Endothelial cell of umbilical vein (primary cell): ENCODE measurements around the gene KIF20B. TPM values are rescaled to one million over a fixed set of nuclear protein-coding genes. Genes with fewer than 3 reads are reported as not detected.

ENCODE experiments used
- BruUV-seq: library from RNA; stranded (reverse); fragments of 400-500 nt; replicated peaks from 2 replicates; lab custom pipeline; 2021; lab: Mats Ljungman, UMichigan
- CTCF ChIA-PET: fragments of 300-600, 350-600 bp; sonication (Branson Sonifier 250); formaldehyde crosslinking; loops from one replicate; lab custom pipeline; 2021; ENCODE audit warnings: antibody characterized with exemption, inconsistent platforms; lab: Charles Lee
- POLR2A ChIA-PET: fragments of 300-600, 350-600 bp; sonication (Branson Sonifier 250); formaldehyde crosslinking; loops from one replicate; lab custom pipeline; 2021; ENCODE audit warnings: antibody characterized with exemption, inconsistent platforms; lab: Charles Lee
- DNase-seq: peaks from one replicate; pipeline ENCODE4 v3.0.0-alpha.2; 2011; ENCODE audit warnings: low read depth, low spot score
- FAIRE-seq: peaks from 2 replicates; lab custom pipeline; 2011; peaks lifted over from hg19 to GRCh38; lab: Jason Lieb, UNC
- H2AFZ ChIP-seq: 2 replicates; pipeline ENCODE4 v1.6.0; 2012; ENCODE audit warnings: low read depth, low read length, control low read depth, inconsistent platforms
- H3K27ac ChIP-seq: 2 replicates; pipeline ENCODE4 v1.5.1; 2011; ENCODE audit warnings: low read depth, mild to moderate bottlenecking, control low read depth, low read length, moderate library complexity; ENCODE audit not compliant: insufficient read depth
- H3K27me3 ChIP-seq, 2 experiments: 2 replicates each; pipeline versions ENCODE4 v1.6.0 to v1.6.1; 2011; ENCODE audit warnings: low read length in 2 of 2, mixed read lengths in 1 of 2; ENCODE audit not compliant: control insufficient read depth in 2 of 2, insufficient read depth in 2 of 2
- H3K36me3 ChIP-seq, 2 experiments: 2 replicates in 1 of 2; 3 replicates in 1 of 2; pipeline ENCODE4 v1.5.1; 2011; ENCODE audit warnings: low read length in 2 of 2, mild to moderate bottlenecking in 1 of 2, moderate library complexity in 1 of 2; ENCODE audit not compliant: control insufficient read depth in 2 of 2, insufficient read depth in 2 of 2; ENCODE audit errors: extremely low read depth in 1 of 2
- H3K4me1 ChIP-seq: 3 replicates; pipeline ENCODE4 v1.5.1; 2011; ENCODE audit warnings: mild to moderate bottlenecking, low read length; ENCODE audit not compliant: control insufficient read depth, insufficient read depth; ENCODE audit errors: extremely low read depth
- H3K4me2 ChIP-seq: 2 replicates; pipeline ENCODE4 v1.6.1; 2011; ENCODE audit warnings: low read length, control low read depth, mixed read lengths; ENCODE audit not compliant: insufficient read depth
- H3K4me3 ChIP-seq, 3 experiments: fragments of 200-600 bp in 1 of 3; sonication (generic), shearing (Covaris generic) in 1 of 3; replicated peaks in 1 of 3; 2 replicates each; pipeline ENCODE4 v1.5.1; 2011 to 2016; ENCODE audit warnings: control low read depth in 3 of 3, low read length in 3 of 3, mild to moderate bottlenecking in 2 of 3, inconsistent platforms in 1 of 3, low read depth in 1 of 3, moderate library complexity in 1 of 3; ENCODE audit not compliant: insufficient read depth in 1 of 3
- H3K79me2 ChIP-seq: 2 replicates; pipeline ENCODE4 v1.6.0; 2012; ENCODE audit warnings: low read length, inconsistent platforms; ENCODE audit not compliant: control insufficient read depth, insufficient read depth
- H3K9ac ChIP-seq: replicated peaks from 2 replicates; pipeline ENCODE3; 2011; ENCODE audit warnings: low read length, control low read depth; ENCODE audit not compliant: insufficient read depth; ENCODE audit errors: extremely low read depth
- H3K9me1 ChIP-seq: replicated peaks from 3 replicates; pipeline ENCODE4 v1.6.0; 2011; ENCODE audit warnings: mild to moderate bottlenecking, low read length; ENCODE audit not compliant: control insufficient read depth, insufficient read depth; ENCODE audit errors: extremely low read depth
- H3K9me3 ChIP-seq: replicated peaks from 2 replicates; pipeline ENCODE4 v1.5.1; 2012; ENCODE audit warnings: low read length, inconsistent platforms; ENCODE audit not compliant: control insufficient read depth, insufficient read depth
- H4K20me1 ChIP-seq: replicated peaks from 2 replicates; pipeline ENCODE3; 2011; ENCODE audit warnings: mild to moderate bottlenecking, low read length; ENCODE audit not compliant: control insufficient read depth, insufficient read depth; ENCODE audit errors: extremely low read depth
- CTCF ChIP-seq, 2 donors: IDR thresholded peaks; 1 replicate in 1 of 2; 2 replicates in 1 of 2; pipeline ENCODE4 v1.5.1; 2011; ENCODE audit warnings: low read length in 2 of 2, mild to moderate bottlenecking in 2 of 2, moderate library complexity in 2 of 2, control low read depth in 1 of 2, inconsistent platforms in 1 of 2, low read depth in 1 of 2; ENCODE audit not compliant: insufficient read depth in 1 of 2; ENCODE audit errors: extremely low read depth in 1 of 2
- EZH2 ChIP-seq: IDR thresholded peaks from 2 replicates; pipeline ENCODE4 v1.6.1; 2012; ENCODE audit warnings: borderline replicate concordance, low read depth, mild to moderate bottlenecking, moderate library complexity, low read length, inconsistent platforms; ENCODE audit not compliant: severe bottlenecking
- FOS ChIP-seq: IDR thresholded peaks from 2 replicates; pipeline ENCODE4 v1.6.1; 2011; ENCODE audit warnings: mild to moderate bottlenecking, low read length, moderate library complexity, borderline replicate concordance; ENCODE audit not compliant: insufficient read depth
- GATA2 ChIP-seq: IDR thresholded peaks from 2 replicates; pipeline ENCODE4 v1.7.0; 2011; ENCODE audit warnings: low read depth, mild to moderate bottlenecking, moderate library complexity, mixed read lengths, low read length; ENCODE audit not compliant: insufficient read length, insufficient read depth
- JUN ChIP-seq: IDR thresholded peaks from 2 replicates; pipeline ENCODE4 v1.6.1; 2011; ENCODE audit warnings: borderline replicate concordance, low read depth; ENCODE audit not compliant: insufficient read length, insufficient read depth
- MAX ChIP-seq: IDR thresholded peaks from 2 replicates; pipeline ENCODE4 v1.6.1; 2011; ENCODE audit not compliant: insufficient read depth, insufficient read length
- MYC ChIP-seq: IDR thresholded peaks from one replicate; pipeline ENCODE4 v1.6.1; 2011; ENCODE audit warnings: mild to moderate bottlenecking, low read depth, low read length
- POLR2A ChIP-seq: IDR thresholded peaks from 2 replicates; pipeline ENCODE4 v1.6.1; 2012; ENCODE audit warnings: low read depth, mild to moderate bottlenecking, control low read depth, low read length
- POLR2AphosphoS5 ChIP-seq: IDR thresholded peaks from 2 replicates; pipeline ENCODE4 v1.6.1; 2012; ENCODE audit warnings: low read depth, mild to moderate bottlenecking, control low read depth, low read length, moderate library complexity; ENCODE audit not compliant: insufficient read depth
- dilution Hi-C: fragments of 300-500 bp; cut with MboI; formaldehyde crosslinking; loops from one replicate; pipeline ENCODE4 v1.15.0; 2019; ENCODE audit warnings: low sequenced_read_pairs; ENCODE audit not compliant: extremely low pct_ligation_motif_present
- intact Hi-C: fragments of 100-400 bp; cut with micrococcal nuclease; formaldehyde crosslinking; loops from one replicate; pipeline ENCODE4 v1.10.0; 2022
- polyA plus RNA-seq, 4 experiments: library from polyadenylated mRNA; depleted of rRNA in 3 of 4; stranded (reverse) in 3 of 4; unstranded in 1 of 4; fragments of >200 nt; gene quantifications; 2 replicates each; pipeline versions ENCODE4 v1.2.1 to v1.2.3, GENCODE V29; 2011 to 2012; ENCODE audit warnings: missing spikeins in 1 of 4
- total RNA-seq: library from RNA; stranded (reverse); gene quantifications from 2 replicates; pipeline ENCODE4 v1.2.3, GENCODE V29; 2021

KIF20B gene
- total and polyA plus RNA-seq, 2 donors (not counting 3 experiments of a cell fraction or from before 2014, with no cell fraction given) = 2.6 to 39.7 TPM

- intact Hi-C loops = no loop called here
- Histone ChIP-seq H3K27ac (no peak overlapping the region), H4K20me1 (no peaks in the 10 kb centered on the region), H3K79me2 (no peaks in the 10 kb centered on the region), H3K9me1 (no peaks in the 10 kb centered on the region), H3K27me3 (no peaks in the 10 kb centered on the region), H3K9ac (no peak overlapping the region), H3K4me3 (no peak overlapping the region), H3K4me2 (no peak overlapping the region), H3K4me1 (no peaks in the 10 kb centered on the region), H3K36me3 (no peaks in the 10 kb centered on the region), H2AFZ (no peak overlapping the region), H3K9me3 (no peaks in the 10 kb centered on the region)
- BruUV-seq = no TSS peak
- dilution Hi-C loops = no loop called here
- TF ChIP-seq CTCF (IDR thresholded peaks at IDR 0.05; ENCODE audit: extremely low read depth in 1 of 2, insufficient read depth in 1 of 2, low read depth in 1 of 2, low read length in 2 of 2) (no peak), POLR2A (no peak), EZH2 (no peak), GATA2 (no peak), MYC (no peak), FOS (no peak), JUN (no peak), MAX (no peak), POLR2AphosphoS5 (no peak)
- CTCF ChIA-PET = interaction anchor here (2.6 kb wide), 1 partner anchor 9 kb away, joined by 7 read pairs; the partner anchor contains the start of gene KIF20B
- DNase-seq = no peak
- FAIRE-seq = no peak
- POLR2A ChIA-PET = no interaction called here
These were observed 9.0 kb upstream of the KIF20B start for GRCh38 chr10:89692416-89692815.
